ENCODE results near the gene FAIM. TPM values are rescaled to one million over a fixed set of nuclear protein-coding genes. Genes with fewer than 3 reads are reported as not detected.

Gene FAIM
- total and polyA plus RNA-seq, 2 donors = 25.1 to 42.2 TPM

GRCh38 chr3:138649134-138649533 is 40.6 kb downstream of the FAIM start:
- H3K27ac ChIP-seq (ENCODE audit: low read depth in 1 of 2, low read length in 1 of 2) = no peak overlapping the region
- 97% methylated on average over 5 of the region's 5 CpGs for WGBS
- no peak overlapping the region for H3K4me3 ChIP-seq (ENCODE audit: low read length in 2 of 2)
- no peaks in the 10 kb centered on the region for H3K27me3 ChIP-seq (ENCODE audit: control insufficient read depth in 2 of 2, insufficient read depth in 1 of 2, low read length in 1 of 2)
- peaks cover 22 to 24% of the 10 kb centered on the region in 2 donors for H3K36me3 ChIP-seq (ENCODE audit: control insufficient read depth in 2 of 2, insufficient read depth in 2 of 2, low read length in 1 of 2)
- no peaks in the 10 kb centered on the region for H3K4me1 ChIP-seq (ENCODE audit: control insufficient read depth in 2 of 2, insufficient read depth in 2 of 2, low read length in 2 of 2)
- no peak for DNase-seq (ENCODE audit: low read depth in 6 of 9, low spot score in 9 of 9)
- peaks cover 0 to 12% of the 10 kb centered on the region in 2 donors for H3K9me3 ChIP-seq (ENCODE audit: control insufficient read depth in 2 of 2, insufficient read depth in 1 of 2, low read length in 1 of 2)

- Histone ChIP-seq H3K9me3 (ENCODE audit: control insufficient read depth in 2 of 2, insufficient read depth in 1 of 2, low read length in 1 of 2) (peaks cover 0 to 9% of the 10 kb centered on the region in 2 donors), H3K27me3 (ENCODE audit: control insufficient read depth in 2 of 2, insufficient read depth in 1 of 2, low read length in 1 of 2) (no peaks in the 10 kb centered on the region), H3K4me1 (ENCODE audit: control insufficient read depth in 2 of 2, insufficient read depth in 2 of 2, low read length in 2 of 2) (no peaks in the 10 kb centered on the region), H3K27ac (ENCODE audit: low read depth in 1 of 2, low read length in 1 of 2) (no peak overlapping the region), H3K36me3 (ENCODE audit: control insufficient read depth in 2 of 2, insufficient read depth in 2 of 2, low read length in 1 of 2) (peaks cover 36 to 51% of the 10 kb centered on the region in 2 donors), H3K4me3 (ENCODE audit: low read length in 2 of 2) (no peak overlapping the region)
- no peak for DNase-seq (ENCODE audit: low read depth in 6 of 9, low spot score in 9 of 9)
These were observed 45.0 kb downstream of the FAIM start for GRCh38 chr3:138653567-138653966.

GRCh38 chr3:138657508-138657907 is 48.9 kb downstream of the FAIM start:
- H3K36me3 ChIP-seq (ENCODE audit: control insufficient read depth in 2 of 2, insufficient read depth in 2 of 2, low read length in 1 of 2) = peaks cover 18 to 51% of the 10 kb centered on the region in 2 donors
- H3K4me1 ChIP-seq (ENCODE audit: control insufficient read depth in 2 of 2, insufficient read depth in 2 of 2, low read length in 2 of 2) = no peaks in the 10 kb centered on the region
- H3K27me3 ChIP-seq (ENCODE audit: control insufficient read depth in 2 of 2, insufficient read depth in 1 of 2, low read length in 1 of 2) = no peaks in the 10 kb centered on the region
- H3K9me3 ChIP-seq (ENCODE audit: control insufficient read depth in 2 of 2, insufficient read depth in 1 of 2, low read length in 1 of 2) = no peaks in the 10 kb centered on the region
- no peak for DNase-seq (ENCODE audit: low read depth in 6 of 9, low spot score in 9 of 9)
- WGBS = 92% methylated on average over 2 of the region's 2 CpGs
- H3K27ac ChIP-seq (ENCODE audit: low read depth in 1 of 2, low read length in 1 of 2) = no peak overlapping the region
- H3K4me3 ChIP-seq (ENCODE audit: low read length in 2 of 2) = no peak overlapping the region

DNA sequence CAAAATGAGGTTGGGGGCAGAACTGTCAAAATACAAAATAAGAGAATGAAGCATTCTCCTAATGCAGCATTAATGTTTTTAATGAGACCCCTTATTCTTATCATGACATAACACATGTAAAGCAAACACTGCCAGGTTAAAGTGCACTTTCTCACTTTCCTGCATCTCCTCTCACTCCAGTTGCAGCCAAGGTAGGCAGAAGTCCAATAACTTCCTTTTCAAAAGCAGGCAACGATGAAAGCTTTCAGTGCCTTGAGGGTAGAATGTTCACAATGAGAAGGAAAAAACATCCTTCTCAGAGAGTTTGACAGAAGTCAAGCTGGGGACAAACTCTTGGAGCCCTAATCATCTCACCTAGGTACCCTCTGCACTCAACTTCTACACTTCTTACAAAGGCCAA is 59.5 kb downstream of the FAIM start:
- 91% methylated on average over 1 of the region's 1 CpG for WGBS
- no peaks in the 10 kb centered on the region for H3K27me3 ChIP-seq (ENCODE audit: control insufficient read depth in 2 of 2, insufficient read depth in 1 of 2, low read length in 1 of 2)
- no peak overlapping the region for H3K27ac ChIP-seq (ENCODE audit: low read depth in 1 of 2, low read length in 1 of 2)
- no peak for DNase-seq (ENCODE audit: low read depth in 6 of 9, low spot score in 9 of 9)
- H3K36me3 ChIP-seq (ENCODE audit: control insufficient read depth in 2 of 2, insufficient read depth in 2 of 2, low read length in 1 of 2) = peaks cover 11 to 21% of the 10 kb centered on the region in 2 donors
- no peaks in the 10 kb centered on the region for H3K9me3 ChIP-seq (ENCODE audit: control insufficient read depth in 2 of 2, insufficient read depth in 1 of 2, low read length in 1 of 2)
- H3K4me1 ChIP-seq (ENCODE audit: control insufficient read depth in 2 of 2, insufficient read depth in 2 of 2, low read length in 2 of 2) = no peaks in the 10 kb centered on the region
- H3K4me3 ChIP-seq (ENCODE audit: low read length in 2 of 2) = no peak overlapping the region

DNA sequence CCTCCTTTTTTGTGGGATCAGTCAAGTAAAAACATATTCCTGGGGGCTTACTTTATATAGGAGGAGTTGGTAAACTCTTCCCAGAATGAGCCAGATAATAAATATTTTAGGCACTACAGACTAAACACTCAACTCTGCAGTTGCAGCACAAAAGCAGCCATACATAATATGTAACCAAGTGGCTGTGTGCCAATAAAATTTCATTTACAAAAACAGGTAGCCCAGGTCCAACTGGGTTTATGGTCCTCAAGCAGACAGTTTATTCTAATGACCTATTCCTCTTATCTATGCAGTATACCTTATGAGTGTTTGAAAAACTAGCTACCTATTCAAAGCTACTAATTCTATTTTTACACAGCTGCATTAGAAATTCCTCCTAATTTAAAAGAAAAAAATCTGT is 61.8 kb downstream of the FAIM start:
- Histone ChIP-seq H3K9me3 (ENCODE audit: control insufficient read depth in 2 of 2, insufficient read depth in 1 of 2, low read length in 1 of 2) (peaks cover 0 to 4% of the 10 kb centered on the region in 2 donors), H3K36me3 (ENCODE audit: control insufficient read depth in 2 of 2, insufficient read depth in 2 of 2, low read length in 1 of 2) (peaks cover 14 to 18% of the 10 kb centered on the region in 2 donors), H3K4me1 (ENCODE audit: control insufficient read depth in 2 of 2, insufficient read depth in 2 of 2, low read length in 2 of 2) (no peaks in the 10 kb centered on the region), H3K27me3 (ENCODE audit: control insufficient read depth in 2 of 2, insufficient read depth in 1 of 2, low read length in 1 of 2) (no peaks in the 10 kb centered on the region), H3K27ac (ENCODE audit: low read depth in 1 of 2, low read length in 1 of 2) (no peak overlapping the region), H3K4me3 (ENCODE audit: low read length in 2 of 2) (no peak overlapping the region)
- DNase-seq (ENCODE audit: low read depth in 6 of 9, low spot score in 9 of 9) = no peak

GRCh38 chr3:138673641-138674530 is 65.3 kb downstream of the FAIM start:
- WGBS = 92% methylated on average over 4 of the region's 4 CpGs
- H3K36me3 ChIP-seq (ENCODE audit: control insufficient read depth in 2 of 2, insufficient read depth in 2 of 2, low read length in 1 of 2) = peaks cover 19 to 28% of the 10 kb centered on the region in 2 donors

DNA sequence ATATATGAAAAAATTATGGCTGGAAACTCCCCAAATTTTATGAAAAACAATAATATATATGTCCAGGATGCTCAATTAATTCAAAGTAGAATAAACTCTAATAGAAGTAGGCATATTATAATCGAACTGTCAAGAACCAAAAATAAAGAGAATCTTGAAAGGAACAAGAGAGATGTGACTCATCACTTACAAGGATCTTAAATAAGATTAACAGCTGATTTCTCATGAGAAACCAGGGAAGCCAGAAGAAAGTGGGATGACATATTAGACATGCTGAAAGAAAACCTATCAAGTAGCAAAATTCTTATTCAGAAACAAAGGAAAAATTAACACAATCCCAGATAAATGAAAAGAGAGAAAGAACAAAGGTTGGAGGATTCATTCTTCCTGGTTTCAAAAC is 66.8 kb downstream of the FAIM start:
- no peaks in the 10 kb centered on the region for H3K27me3 ChIP-seq (ENCODE audit: control insufficient read depth in 2 of 2, insufficient read depth in 1 of 2, low read length in 1 of 2)
- H3K36me3 ChIP-seq (ENCODE audit: control insufficient read depth in 2 of 2, insufficient read depth in 2 of 2, low read length in 1 of 2) = peaks cover 19 to 26% of the 10 kb centered on the region in 2 donors
- H3K4me3 ChIP-seq (ENCODE audit: low read length in 2 of 2) = no peak overlapping the region
- H3K9me3 ChIP-seq (ENCODE audit: control insufficient read depth in 2 of 2, insufficient read depth in 1 of 2, low read length in 1 of 2) = peaks cover 0 to 9% of the 10 kb centered on the region in 2 donors
- no peak for DNase-seq (ENCODE audit: low read depth in 6 of 9, low spot score in 9 of 9)
- no peak overlapping the region for H3K27ac ChIP-seq (ENCODE audit: low read depth in 1 of 2, low read length in 1 of 2)
- no peaks in the 10 kb centered on the region for H3K4me1 ChIP-seq (ENCODE audit: control insufficient read depth in 2 of 2, insufficient read depth in 2 of 2, low read length in 2 of 2)
- WGBS = 96% methylated on average over 1 of the region's 1 CpG

More at GRCh38 chr3:138673641-138674530, 65.3 kb downstream of the FAIM start:
- peak in 1 of 9 donors; percentile 14 for DNase-seq (ENCODE audit: low read depth in 6 of 9, low spot score in 9 of 9)
- Histone ChIP-seq H3K27me3 (ENCODE audit: control insufficient read depth in 2 of 2, insufficient read depth in 1 of 2, low read length in 1 of 2) (no peaks in the 10 kb centered on the region), H3K27ac (ENCODE audit: low read depth in 1 of 2, low read length in 1 of 2) (peak overlapping the region in 1 of 2 donors; percentile 19), H3K4me3 (ENCODE audit: low read length in 2 of 2) (no peak overlapping the region), H3K4me1 (ENCODE audit: control insufficient read depth in 2 of 2, insufficient read depth in 2 of 2, low read length in 2 of 2) (no peaks in the 10 kb centered on the region), H3K9me3 (ENCODE audit: control insufficient read depth in 2 of 2, insufficient read depth in 1 of 2, low read length in 1 of 2) (peaks cover 0 to 9% of the 10 kb centered on the region in 2 donors)

DNA sequence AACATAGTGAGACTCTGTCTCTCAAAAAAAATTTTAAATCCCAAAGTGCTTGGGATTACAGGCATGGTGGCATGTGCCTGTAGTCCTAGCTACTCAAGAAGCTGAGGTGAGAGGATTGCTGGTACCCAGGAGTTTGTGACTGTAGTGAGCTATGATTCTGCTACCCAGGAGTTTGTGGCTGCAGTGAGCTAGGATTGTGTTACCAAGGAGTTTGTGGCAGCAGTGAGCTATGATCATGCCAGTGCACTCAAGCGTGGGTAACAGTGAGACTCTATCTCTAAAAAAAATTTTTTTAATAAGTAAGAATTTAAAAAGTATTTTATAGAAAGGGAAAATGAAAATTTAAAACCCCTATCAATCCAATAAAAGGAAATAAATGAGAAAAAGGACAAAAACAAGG is 69.5 kb downstream of the FAIM start:
- Histone ChIP-seq H3K36me3 (ENCODE audit: control insufficient read depth in 2 of 2, insufficient read depth in 2 of 2, low read length in 1 of 2) (peaks cover 23 to 37% of the 10 kb centered on the region in 2 donors), H3K9me3 (ENCODE audit: control insufficient read depth in 2 of 2, insufficient read depth in 1 of 2, low read length in 1 of 2) (peaks cover 0 to 9% of the 10 kb centered on the region in 2 donors), H3K27ac (ENCODE audit: low read depth in 1 of 2, low read length in 1 of 2) (no peak overlapping the region), H3K4me3 (ENCODE audit: low read length in 2 of 2) (no peak overlapping the region), H3K4me1 (ENCODE audit: control insufficient read depth in 2 of 2, insufficient read depth in 2 of 2, low read length in 2 of 2) (no peaks in the 10 kb centered on the region), H3K27me3 (ENCODE audit: control insufficient read depth in 2 of 2, insufficient read depth in 1 of 2, low read length in 1 of 2) (no peaks in the 10 kb centered on the region)
- 97% methylated on average over 1 of the region's 1 CpG for WGBS
- DNase-seq (ENCODE audit: low read depth in 6 of 9, low spot score in 9 of 9) = no peak

DNA sequence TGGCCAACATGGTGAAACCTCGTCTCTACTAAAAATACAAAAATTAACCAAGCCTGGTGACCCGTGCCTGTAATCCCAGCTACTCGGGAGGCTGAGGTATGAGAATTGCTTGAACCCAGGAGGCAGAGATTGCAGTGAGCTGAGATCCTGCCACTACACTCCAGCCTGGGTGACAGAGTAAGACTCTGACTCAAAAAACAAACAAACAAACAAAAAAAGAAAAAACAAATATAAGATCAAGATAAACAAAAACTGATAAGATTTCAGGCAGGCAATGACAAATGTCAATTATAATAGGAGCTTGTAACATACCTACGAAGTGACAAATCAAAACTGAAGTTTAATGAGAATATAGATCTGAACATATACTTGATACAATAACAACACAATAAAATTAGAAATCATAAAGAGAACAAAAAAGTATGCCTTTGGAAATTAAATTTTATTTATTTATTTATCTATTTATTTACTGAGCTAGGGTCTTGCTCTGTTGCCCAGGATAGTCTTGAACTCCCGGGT is 70.4 kb downstream of the FAIM start:
- peaks cover 0 to 9% of the 10 kb centered on the region in 2 donors for H3K9me3 ChIP-seq (ENCODE audit: control insufficient read depth in 2 of 2, insufficient read depth in 1 of 2, low read length in 1 of 2)
- H3K36me3 ChIP-seq (ENCODE audit: control insufficient read depth in 2 of 2, insufficient read depth in 2 of 2, low read length in 1 of 2) = peaks cover 19 to 34% of the 10 kb centered on the region in 2 donors
- H3K4me1 ChIP-seq (ENCODE audit: control insufficient read depth in 2 of 2, insufficient read depth in 2 of 2, low read length in 2 of 2) = no peaks in the 10 kb centered on the region
- H3K27me3 ChIP-seq (ENCODE audit: control insufficient read depth in 2 of 2, insufficient read depth in 1 of 2, low read length in 1 of 2) = no peaks in the 10 kb centered on the region
- no peak for DNase-seq (ENCODE audit: low read depth in 6 of 9, low spot score in 9 of 9)
- WGBS = 95% methylated on average over 5 of the region's 5 CpGs
- H3K4me3 ChIP-seq (ENCODE audit: low read length in 2 of 2) = no peak overlapping the region
- no peak overlapping the region for H3K27ac ChIP-seq (ENCODE audit: low read depth in 1 of 2, low read length in 1 of 2)
